HepG2 (cell line): ENCODE results near the gene DDAH1. TPM values are rescaled to one million over a fixed set of nuclear protein-coding genes. Genes with fewer than 3 reads are reported as not detected.

Experiments used
- E2F1 ChIP-seq: sonication (generic); formaldehyde crosslinking; IDR thresholded peaks from 2 replicates; pipeline ENCODE4 v1.5.0; 2020; ENCODE audit warnings: missing genetic modification reagents
- HOXA5 ChIP-seq: sonication (generic); formaldehyde crosslinking; IDR thresholded peaks from 2 replicates; pipeline ENCODE4 v1.4.0; 2020; ENCODE audit warnings: missing genetic modification reagents
- MAFK ChIP-seq, 2 experiments: IDR thresholded peaks in 1 of 2; conservative IDR thresholded peaks in 1 of 2; 2 replicates each; pipeline ENCODE4 v1.6.1; 2011; ENCODE audit warnings: improper control_type of control experiment in 2 of 2, low read length in 2 of 2
- MXD3 ChIP-seq: IDR thresholded peaks from 2 replicates; pipeline ENCODE4 v1.6.1; 2016; ENCODE audit warnings: mild to moderate bottlenecking, missing biosample characterization, missing genetic modification reagents
- POGZ ChIP-seq: sonication (generic); formaldehyde crosslinking; IDR thresholded peaks from 2 replicates; pipeline ENCODE4 v1.4.0; 2020; ENCODE audit warnings: mild to moderate bottlenecking, missing genetic modification reagents
- SNAPC5 ChIP-seq: sonication (generic); formaldehyde crosslinking; IDR thresholded peaks from 2 replicates; pipeline ENCODE4 v1.8.1; 2023; ENCODE audit warnings: mild to moderate bottlenecking, missing genetic modification reagents, borderline replicate concordance
- ZFX ChIP-seq: sonication (generic); formaldehyde crosslinking; IDR thresholded peaks from 2 replicates; pipeline ENCODE4 v1.4.0; 2020; ENCODE audit warnings: mild to moderate bottlenecking, low read depth, missing genetic modification reagents, moderate library complexity
- ZKSCAN1 ChIP-seq: fragments of 150-350 bp; IDR thresholded peaks from 2 replicates; pipeline ENCODE4 v1.6.1; 2014; ENCODE audit warnings: low read length
- ZNF205 ChIP-seq: IDR thresholded peaks from 2 replicates; pipeline ENCODE4 v1.6.1; 2018; ENCODE audit warnings: missing biosample characterization, missing genetic modification reagents
- ZNF30 ChIP-seq: sonication (generic); formaldehyde crosslinking; IDR thresholded peaks from 2 replicates; pipeline ENCODE4 v1.5.0; 2020; ENCODE audit warnings: mild to moderate bottlenecking, missing genetic modification reagents
- ZNF761 ChIP-seq: sonication (generic); formaldehyde crosslinking; conservative IDR thresholded peaks from 2 replicates; pipeline ENCODE4 v1.4.0; 2020; ENCODE audit warnings: mild to moderate bottlenecking, missing genetic modification reagents
- ZNF782 ChIP-seq: sonication (generic); formaldehyde crosslinking; IDR thresholded peaks from 2 replicates; pipeline ENCODE4 v1.4.0; 2020; ENCODE audit warnings: missing genetic modification reagents, mild to moderate bottlenecking, borderline replicate concordance
- polyA plus RNA-seq, 8 experiments: library from polyadenylated mRNA; depleted of rRNA in 3 of 8; stranded (reverse) in 7 of 8; unstranded in 1 of 8; fragments of >200 nt; fragmentation: Illumina TruSeq in 4 of 8; extraction: Trizol in 4 of 8; gene quantifications; 2 replicates each; pipeline versions ENCODE4 v1.2.1 to v1.2.3, GENCODE V29; 2011 to 2016; ENCODE audit warnings: low read depth in 4 of 8, missing spikeins in 1 of 8, mixed read lengths in 1 of 8; ENCODE audit not compliant: insufficient read depth in 1 of 8
- total RNA-seq, 5 experiments: library from RNA; depleted of rRNA; stranded (reverse); fragments of >200 nt; fragmentation: Illumina TruSeq; extraction: Trizol; gene quantifications; 2 replicates each; pipeline ENCODE4 v1.2.3, GENCODE V29; 2016; ENCODE audit warnings: low read depth in 1 of 5
- TF ChIP-seq, protein P1 (sequence below): sonication (generic); formaldehyde crosslinking; IDR thresholded peaks from 2 replicates; pipeline ENCODE4 v1.4.0; 2020; ENCODE audit warnings: mild to moderate bottlenecking, low read depth, missing genetic modification reagents
- TF ChIP-seq, protein P2 (sequence below): sonication (generic); formaldehyde crosslinking; IDR thresholded peaks from 2 replicates; pipeline ENCODE4 v1.8.0; 2022; ENCODE audit warnings: mild to moderate bottlenecking, missing genetic modification reagents, borderline replicate concordance
- TF ChIP-seq, protein P3 (sequence below): sonication (generic); formaldehyde crosslinking; IDR thresholded peaks from 2 replicates; pipeline ENCODE4 v1.5.1; 2020; ENCODE audit warnings: mild to moderate bottlenecking, missing genetic modification reagents, borderline replicate concordance

Gene DDAH1
- total and polyA plus RNA-seq, 2 of the 13 experiments (the other 11 are each of a cell fraction or from before 2014, with no cell fraction given) = 39.7 to 64.4 TPM

GRCh38 chr1:85276215-85276977 lies 188.6 kb downstream of the DDAH1 start, which contains the start of gene BCL10 (continued):
- TF ChIP-seq ZNF761 (CRISPR knock-in tag) (no peak; the same call in none of the 2 replicates), E2F1 (peak; percentile 74; the same call in 1 of the 2 replicates), ZNF205 (CRISPR knock-in tag) (0 out of 2 replicates have a peak, but pooled peaks have one; percentile 12), POGZ (CRISPR knock-in tag) (peak; percentile 97), ZKSCAN1 (no peak), ZNF30 (CRISPR knock-in tag) (no peak), ZNF782 (CRISPR knock-in tag) (peak; percentile 71; the same call in 1 of the 2 replicates), MXD3 (CRISPR knock-in tag) (peak; percentile 89; the same call in 1 of the 2 replicates), MAFK (conservative IDR thresholded peaks at IDR 0.05 in 1 of 2, IDR thresholded peaks at IDR 0.05 in 1 of 2; ENCODE audit: low read length in 2 of 2) (no peak), ZFX (CRISPR knock-in tag) (peak; percentile 57), HOXA5 (no peak), SNAPC5 (CRISPR knock-in tag) (peak; percentile 72; the same call in 1 of the 2 replicates)
- TF ChIP-seq, protein P1, sequence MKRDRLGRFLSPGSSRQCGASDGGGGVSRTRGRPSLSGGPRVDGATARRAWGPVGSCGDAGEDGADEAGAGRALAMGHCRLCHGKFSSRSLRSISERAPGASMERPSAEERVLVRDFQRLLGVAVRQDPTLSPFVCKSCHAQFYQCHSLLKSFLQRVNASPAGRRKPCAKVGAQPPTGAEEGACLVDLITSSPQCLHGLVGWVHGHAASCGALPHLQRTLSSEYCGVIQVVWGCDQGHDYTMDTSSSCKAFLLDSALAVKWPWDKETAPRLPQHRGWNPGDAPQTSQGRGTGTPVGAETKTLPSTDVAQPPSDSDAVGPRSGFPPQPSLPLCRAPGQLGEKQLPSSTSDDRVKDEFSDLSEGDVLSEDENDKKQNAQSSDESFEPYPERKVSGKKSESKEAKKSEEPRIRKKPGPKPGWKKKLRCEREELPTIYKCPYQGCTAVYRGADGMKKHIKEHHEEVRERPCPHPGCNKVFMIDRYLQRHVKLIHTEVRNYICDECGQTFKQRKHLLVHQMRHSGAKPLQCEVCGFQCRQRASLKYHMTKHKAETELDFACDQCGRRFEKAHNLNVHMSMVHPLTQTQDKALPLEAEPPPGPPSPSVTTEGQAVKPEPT (CRISPR knock-in tag) = no peak
- TF ChIP-seq, protein P2, sequence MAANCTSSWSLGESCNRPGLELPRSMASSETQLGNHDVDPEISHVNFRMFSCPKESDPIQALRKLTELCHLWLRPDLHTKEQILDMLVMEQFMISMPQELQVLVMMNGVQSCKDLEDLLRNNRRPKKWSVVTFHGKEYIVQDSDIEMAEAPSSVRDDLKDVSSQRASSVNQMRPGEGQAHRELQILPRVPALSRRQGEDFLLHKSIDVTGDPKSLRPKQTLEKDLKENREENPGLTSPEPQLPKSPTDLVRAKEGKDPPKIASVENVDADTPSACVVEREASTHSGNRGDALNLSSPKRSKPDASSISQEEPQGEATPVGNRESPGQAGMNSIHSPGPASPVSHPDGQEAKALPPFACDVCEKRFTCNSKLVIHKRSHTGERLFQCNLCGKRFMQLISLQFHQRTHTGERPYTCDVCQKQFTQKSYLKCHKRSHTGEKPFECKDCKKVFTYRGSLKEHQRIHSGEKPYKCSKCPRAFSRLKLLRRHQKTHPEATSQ (CRISPR knock-in tag) = peak; percentile 82; the same call in 1 of the 2 replicates
- TF ChIP-seq, protein P3, sequence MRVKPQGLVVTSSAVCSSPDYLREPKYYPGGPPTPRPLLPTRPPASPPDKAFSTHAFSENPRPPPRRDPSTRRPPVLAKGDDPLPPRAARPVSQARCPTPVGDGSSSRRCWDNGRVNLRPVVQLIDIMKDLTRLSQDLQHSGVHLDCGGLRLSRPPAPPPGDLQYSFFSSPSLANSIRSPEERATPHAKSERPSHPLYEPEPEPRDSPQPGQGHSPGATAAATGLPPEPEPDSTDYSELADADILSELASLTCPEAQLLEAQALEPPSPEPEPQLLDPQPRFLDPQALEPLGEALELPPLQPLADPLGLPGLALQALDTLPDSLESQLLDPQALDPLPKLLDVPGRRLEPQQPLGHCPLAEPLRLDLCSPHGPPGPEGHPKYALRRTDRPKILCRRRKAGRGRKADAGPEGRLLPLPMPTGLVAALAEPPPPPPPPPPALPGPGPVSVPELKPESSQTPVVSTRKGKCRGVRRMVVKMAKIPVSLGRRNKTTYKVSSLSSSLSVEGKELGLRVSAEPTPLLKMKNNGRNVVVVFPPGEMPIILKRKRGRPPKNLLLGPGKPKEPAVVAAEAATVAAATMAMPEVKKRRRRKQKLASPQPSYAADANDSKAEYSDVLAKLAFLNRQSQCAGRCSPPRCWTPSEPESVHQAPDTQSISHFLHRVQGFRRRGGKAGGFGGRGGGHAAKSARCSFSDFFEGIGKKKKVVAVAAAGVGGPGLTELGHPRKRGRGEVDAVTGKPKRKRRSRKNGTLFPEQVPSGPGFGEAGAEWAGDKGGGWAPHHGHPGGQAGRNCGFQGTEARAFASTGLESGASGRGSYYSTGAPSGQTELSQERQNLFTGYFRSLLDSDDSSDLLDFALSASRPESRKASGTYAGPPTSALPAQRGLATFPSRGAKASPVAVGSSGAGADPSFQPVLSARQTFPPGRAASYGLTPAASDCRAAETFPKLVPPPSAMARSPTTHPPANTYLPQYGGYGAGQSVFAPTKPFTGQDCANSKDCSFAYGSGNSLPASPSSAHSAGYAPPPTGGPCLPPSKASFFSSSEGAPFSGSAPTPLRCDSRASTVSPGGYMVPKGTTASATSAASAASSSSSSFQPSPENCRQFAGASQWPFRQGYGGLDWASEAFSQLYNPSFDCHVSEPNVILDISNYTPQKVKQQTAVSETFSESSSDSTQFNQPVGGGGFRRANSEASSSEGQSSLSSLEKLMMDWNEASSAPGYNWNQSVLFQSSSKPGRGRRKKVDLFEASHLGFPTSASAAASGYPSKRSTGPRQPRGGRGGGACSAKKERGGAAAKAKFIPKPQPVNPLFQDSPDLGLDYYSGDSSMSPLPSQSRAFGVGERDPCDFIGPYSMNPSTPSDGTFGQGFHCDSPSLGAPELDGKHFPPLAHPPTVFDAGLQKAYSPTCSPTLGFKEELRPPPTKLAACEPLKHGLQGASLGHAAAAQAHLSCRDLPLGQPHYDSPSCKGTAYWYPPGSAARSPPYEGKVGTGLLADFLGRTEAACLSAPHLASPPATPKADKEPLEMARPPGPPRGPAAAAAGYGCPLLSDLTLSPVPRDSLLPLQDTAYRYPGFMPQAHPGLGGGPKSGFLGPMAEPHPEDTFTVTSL (CRISPR knock-in tag) = no peak
